DMS 273 treated with DMSO at 0.1 percent for 48 hours (cell line): Measurements from ENCODE around the gene EID2.

ENCODE experiments used
- DNase-seq: peaks from one replicate; lab custom pipeline; 2025; lab: John Stamatoyannopoulos, UW

Gene EID2

DNA sequence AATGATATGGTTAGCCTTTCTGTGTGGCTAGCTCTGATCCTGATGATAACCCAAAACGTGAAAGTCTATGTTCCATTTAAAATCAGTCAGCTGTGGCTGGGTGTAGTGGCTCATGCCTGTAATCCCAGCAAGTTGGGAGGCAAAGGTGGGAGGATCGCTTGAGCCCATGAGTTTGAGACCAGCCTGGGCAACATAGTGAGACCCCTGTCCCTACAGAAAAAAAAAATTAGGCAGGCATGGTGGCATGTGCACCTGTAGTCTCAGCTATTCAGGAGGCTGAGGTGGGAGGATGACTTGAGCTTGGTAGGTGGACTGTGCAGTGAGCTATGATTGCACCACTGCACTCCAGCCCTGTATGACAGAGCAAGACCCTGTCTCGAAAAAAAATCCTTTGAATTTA, 6.2 kb downstream of the EID2 start:
- DNase-seq, result no peak

DNA sequence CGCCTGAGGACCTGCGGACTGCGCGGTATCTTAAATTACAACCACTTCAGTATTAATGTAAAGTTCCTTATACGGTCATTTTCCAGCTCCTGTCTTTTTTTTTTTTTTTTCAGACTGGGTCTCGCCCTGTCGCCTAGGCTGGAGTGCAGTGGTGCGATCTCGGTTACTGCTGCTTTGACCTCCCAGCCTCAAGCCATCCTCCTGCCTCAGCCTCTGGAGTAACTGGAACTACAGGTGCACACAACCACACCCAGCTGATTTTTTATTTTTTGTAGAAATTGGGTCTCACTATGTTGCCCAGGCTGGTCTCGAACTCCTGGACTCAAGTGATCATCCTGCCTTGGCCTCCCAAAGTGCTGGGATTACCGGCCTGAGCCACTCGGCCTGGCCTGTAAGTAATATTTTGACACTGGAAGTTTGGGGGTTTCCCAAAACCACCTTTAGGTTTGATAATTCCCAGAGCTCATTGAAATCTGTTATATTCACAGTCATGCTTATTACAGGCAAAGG, 6.9 kb downstream of the EID2 start:
- DNase-seq, result no peak

DNA sequence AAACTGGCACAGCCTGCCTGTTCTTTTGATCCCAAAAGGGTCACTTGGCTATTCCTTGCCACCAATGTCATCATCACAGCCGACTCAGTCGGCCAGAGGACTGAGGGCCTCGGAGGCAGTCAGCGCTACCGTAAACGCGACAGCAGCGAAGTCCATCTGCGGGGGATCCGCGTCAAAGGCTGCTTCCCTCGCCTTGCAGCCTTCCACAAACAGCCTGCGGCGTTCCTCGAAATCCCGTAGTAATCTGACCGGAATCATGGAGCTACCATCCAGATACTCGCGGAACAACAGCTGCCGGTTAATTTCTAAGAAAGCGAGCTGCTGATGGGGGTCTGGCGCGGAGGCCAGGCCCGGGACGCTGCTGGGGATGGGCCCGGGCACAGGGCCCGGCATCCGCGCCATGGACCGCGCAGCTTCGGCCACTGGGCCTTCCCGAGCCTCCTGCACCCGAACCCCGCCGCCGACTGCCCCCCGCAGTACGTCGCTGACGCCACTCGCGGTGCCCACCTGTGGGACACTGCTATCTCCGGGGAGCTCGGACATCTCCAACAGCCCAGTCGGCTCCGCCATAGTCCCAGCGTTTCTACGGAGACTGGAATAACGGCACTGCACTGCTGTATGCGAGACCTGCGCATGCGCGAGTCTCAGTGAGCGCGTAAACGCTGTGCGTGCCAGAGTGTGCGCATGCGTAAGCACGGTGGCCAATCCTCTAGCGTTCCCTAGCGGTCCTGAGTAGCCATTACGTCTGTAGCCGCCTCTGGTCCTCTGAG, 7.5 kb downstream of the EID2 start, which contains the start of gene EID2B:
Gene EID2B (minus strand): TSS at position 620 of the 770 bp plus-strand sequence. CDS start 50 bp downstream, at position 570.
- DNase-seq, result peak; percentile 91

DNA sequence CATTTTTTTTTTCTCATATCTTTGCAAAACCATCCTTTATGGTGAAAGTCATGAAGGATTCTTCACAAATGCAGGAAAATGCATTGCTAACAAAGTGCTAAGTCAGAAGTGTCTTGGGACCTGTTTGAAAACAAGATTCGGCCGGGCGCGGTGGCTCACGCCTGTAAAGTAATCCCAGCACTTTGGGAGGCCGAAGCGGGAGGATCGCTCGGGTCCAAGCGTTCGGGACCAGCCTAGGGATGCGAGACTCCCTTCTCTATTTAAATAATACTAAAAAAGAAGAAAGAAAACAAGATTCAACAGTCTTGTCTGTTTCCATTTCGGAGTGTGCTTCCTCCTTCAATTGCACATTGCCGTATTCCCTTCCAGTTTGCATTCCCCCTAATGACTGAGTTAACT, 8.1 kb downstream of the EID2 start:
- no peak for DNase-seq

DNA sequence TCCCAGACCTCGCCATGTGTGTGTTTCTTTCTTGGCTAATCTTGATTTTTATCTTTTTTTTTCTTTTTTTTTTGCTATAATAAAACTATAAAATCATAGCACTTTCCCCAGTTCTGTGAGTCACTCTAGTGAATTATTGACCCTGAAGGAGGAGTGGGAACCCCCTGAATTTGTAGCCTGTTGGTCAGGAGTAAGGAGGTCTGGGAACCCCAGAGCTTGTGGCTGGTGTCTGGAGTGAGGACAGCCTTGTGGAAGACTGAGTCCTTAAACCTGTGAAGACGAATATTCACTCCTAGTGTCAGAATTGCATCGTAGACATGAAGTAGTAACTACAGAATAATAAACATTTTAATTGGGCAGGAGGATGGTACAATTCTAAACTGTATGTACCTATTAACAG, 14.8 kb downstream of the EID2 start:
- DNase-seq, result no peak

DNA sequence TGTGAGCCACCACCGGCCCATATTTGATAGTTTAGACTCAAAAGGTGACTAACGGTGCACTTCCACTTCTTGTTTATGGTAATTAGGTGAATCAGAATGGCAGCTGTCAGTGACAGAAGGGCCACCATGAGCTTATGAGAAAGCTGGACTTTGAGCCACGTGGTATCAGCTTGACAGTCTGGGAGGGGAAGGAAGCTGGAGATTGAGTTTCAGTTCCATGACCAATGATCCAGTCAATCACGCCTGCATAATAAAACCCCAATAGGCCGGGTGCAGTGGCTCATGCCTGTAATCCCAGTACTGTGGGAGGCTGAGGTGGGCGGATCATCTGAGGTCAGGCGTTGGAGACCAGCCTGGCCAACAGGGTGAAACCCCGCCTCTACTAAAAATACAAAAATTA, 15.5 kb downstream of the EID2 start:
- no peak for DNase-seq

DNA sequence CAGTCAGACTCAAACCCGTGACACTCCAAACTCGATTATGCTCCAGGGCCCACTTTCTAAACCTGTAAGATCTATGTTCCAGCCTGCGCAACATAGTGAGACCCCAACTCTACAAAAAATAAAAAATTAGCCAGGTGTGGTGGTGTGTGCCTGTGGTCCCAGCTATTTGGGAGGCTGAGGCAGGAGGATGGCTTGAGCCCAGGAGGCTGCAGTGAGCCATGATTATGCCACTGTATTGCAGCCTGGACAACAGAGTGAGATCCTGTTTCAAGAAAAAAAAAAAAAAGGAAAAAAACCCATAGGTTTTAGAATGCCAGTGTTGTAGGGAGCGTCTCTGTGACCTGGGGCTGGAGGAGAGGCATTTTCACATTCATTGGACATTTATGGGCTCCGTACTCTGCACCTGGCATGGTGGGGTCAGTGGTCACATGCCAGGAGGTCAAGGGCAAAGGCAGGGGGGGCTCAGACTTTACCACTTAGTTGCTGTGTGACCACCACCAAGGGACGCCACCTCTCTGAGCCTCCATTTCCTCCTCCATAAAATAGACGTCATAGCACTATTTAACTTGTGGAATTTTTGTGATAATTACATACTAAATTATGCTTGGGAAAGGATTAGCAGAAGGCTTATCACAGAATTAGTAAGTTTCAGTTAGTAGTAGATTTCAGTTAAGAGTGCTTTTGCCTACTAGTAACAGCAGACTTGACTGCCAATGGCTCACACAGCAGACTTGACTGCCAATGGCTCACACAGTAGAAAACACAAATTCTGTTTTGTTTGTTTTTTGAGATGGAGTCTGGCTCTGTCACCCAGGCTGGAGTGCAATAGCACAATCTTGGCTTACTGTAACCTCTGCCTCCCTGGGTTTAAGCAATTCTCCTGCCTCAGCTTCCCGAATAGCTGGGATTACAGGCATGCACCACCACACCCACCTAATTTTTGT, 19.1 kb downstream of the EID2 start:
- no peak for DNase-seq

DNA sequence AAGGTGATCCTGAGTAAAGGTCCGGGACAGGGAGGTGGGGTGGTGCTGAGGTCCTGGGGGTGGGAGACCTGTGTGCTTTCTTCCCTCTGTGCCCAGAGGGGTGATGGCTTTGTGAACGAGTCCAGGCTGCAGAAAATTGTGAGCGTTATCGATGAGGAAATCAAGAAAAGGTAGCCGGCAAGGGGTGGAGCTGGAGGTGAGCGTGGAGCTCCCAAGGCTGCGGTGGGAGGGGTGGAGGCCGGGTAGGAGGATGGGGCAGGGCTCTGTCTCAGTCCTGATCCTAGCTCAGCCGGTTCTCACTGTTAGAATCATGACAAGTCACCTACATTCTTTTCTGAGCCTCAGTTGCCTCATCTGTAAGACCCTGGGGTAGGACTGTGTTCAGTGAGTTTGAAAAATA, 21.0 kb downstream of the EID2 start:
- no peak for DNase-seq

DNA sequence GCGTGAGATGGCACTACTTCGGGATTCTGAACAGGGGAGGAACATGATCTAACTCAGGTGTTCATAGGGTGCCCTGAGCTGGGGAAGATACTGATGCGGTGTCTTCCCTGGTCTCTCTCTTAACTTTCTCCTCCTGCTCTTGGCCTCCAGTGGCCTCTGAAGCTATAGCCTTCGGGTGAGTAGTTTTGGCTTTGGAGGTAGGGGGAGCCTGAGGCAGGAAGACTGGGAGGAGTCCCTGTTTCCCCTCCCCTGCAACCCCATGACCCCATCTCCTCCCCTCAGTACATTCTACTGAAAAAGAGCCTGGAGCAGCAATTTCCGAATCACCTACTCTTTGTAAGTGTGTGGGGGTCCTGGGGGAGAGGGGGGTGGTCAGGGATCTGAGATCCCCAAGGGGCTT, 21.5 kb downstream of the EID2 start:
- DNase-seq, result no peak

DNA sequence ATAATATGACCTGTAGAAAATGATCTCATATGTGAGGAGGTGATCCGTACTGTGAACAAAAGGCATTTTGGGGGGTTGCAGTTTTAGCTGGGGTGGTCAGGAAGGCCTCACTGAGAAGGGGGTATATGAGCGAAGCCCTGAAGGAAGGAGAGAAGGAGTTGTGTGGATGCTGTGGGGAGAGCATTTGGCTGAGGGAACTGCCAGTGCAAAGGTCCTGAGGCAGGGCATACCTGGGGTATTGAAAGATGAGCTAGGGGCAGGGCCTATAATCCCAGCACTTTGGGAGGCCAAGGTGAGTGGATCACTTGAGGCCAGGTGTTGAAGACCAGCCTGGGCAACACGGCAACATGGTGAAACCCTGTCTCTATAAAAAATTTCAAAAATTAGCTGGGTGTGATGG, 22.5 kb downstream of the EID2 start:
- no peak for DNase-seq

DNA sequence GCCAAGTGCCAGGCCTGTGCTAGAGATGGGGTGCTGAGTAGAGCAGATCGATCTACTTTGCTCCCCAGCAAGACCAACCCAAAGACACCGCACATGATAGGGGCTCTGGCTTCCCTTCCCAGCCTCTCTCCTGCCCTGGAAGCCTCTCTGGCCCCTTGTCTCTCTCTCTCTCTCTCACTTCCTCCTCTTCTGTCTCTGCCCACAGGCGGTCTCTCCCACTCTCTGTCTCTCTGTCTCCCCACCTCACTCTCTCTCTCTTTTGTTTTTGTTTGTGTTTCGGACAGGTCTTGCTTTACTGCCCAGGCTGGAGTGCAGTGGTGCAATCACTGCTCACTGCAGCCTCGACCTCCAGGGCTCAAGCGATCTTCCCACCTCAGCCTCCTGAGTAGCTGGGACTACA, 23.7 kb downstream of the EID2 start:
- DNase-seq, result no peak

DNA sequence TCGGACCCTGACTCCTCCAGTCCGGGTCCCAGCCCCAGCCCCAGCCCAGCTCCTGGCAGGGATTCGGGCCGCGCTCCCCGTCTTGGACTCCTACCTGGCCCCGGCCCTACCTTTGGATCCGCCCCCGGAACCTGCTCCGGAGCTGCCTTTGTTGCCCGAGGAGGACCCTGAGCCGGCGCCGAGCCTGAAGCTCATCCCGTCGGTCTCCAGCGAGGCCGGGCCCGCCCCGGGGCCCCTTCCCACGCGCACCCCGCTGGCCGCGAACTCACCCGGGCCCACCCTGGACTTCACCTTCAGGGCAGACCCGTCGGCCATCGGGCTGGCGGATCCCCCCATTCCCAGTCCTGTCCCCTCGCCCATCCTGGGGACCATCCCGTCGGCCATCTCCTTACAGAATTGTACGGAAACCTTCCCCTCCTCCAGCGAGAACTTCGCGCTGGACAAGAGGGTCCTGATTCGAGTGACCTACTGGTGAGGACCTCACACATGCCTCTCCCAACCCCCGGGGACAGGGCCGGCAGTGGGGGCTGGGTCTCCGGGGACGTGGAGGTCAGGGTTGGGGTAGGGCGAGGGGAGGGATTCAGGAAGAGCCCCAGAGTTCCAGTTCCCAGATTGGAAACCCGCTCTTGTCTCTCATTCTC, 24.3 kb downstream of the EID2 start:
- DNase-seq, result no peak

DNA sequence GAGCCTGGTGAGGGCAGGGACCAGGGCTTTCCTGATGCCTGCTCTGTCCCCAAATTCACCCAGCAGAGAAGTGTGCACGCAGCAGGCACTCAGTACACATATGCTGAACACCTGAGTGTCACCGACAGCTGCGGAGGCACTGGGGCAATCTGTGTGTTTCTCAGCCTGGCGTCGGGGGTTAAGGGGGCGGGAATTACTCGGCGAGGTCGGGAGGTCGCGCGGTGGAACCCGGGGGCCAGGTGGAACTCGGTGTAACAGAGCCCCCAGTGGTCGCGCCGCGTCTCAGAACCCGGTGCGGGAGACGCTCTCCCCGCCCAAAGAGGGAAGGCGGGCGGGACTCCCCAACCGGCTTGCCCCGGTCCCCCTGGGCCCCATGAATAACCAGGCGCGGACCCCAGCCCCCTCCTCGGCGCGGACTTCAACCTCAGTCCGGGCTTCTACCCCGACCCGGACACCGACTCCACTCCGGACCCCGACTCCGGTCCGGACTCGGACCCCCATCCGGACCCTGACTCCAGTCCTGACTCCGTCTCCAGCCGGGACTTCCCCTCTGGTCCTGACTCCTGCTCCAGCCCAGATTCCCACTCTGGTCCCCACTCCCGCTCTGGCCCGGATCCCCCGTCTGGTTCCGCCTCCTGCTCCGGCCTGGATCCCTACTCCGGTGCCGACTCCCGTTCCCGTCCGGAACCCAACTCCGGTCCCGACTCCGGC, 25.0 kb downstream of the EID2 start, which contains the start of gene SELENOV:
Gene SELENOV (plus strand): TSS at position 300 of the 711 bp plus-strand sequence. CDS start 74 bp downstream, at position 374.
- no peak for DNase-seq

DNA sequence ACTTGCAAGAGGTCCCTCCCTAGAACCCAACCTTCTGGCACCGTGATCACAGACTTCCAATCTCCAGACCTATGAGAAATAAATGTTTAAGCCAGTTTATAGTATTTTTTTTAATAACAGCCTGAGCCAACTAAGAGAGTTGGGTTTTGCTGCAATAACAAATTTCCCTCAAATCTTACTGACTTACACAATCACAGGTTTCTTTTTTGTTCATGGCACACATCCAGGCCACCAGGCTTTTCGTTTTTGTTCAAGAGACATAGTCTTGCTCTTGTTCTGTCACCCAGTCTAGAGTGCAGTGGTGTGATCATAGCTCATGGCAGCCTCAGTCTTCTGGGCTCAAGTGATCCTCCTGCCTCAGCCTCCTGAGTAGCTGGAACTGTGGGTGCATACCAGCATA, 27.0 kb downstream of the EID2 start:
- DNase-seq, result no peak

DNA sequence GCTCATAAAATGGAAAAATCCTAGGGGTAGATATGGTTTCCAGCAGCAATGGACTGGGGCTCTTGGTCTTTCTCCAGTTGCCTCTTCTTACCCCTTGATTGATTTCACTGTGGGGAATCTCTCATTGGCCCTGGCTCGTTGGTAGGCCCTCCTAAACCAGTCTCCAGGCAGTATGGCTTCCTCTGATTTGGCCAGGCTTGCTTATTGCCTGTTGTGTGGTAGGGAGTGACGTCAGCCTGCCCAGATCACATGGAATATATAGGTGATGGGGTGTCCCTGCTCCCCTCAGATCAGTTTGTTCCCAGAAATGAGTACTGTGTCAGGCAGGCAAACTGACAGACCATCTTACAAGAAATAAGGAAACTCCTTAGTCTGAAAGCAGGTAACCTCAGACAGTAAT, 30.7 kb downstream of the EID2 start:
- no peak for DNase-seq

DNA sequence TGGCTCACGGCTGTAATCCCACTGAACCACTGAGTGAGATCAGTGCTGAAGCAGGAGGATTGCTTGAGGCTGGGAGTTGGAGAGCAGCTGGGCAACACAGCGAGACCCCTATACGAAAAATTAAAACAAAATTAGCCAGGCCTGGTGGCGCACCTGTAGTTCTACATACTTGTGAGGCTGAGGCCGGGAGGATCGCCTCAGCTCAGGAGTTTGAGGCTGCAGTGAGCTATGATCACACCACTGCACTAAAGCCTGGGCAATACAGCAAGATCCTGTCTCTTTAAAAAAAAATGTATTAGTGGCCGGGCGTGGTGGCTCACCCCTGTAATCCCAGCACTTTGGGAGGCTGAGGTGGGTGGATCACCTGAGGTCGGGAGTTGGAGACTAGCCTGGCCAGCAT, 31.3 kb downstream of the EID2 start:
- DNase-seq, result no peak

DNA sequence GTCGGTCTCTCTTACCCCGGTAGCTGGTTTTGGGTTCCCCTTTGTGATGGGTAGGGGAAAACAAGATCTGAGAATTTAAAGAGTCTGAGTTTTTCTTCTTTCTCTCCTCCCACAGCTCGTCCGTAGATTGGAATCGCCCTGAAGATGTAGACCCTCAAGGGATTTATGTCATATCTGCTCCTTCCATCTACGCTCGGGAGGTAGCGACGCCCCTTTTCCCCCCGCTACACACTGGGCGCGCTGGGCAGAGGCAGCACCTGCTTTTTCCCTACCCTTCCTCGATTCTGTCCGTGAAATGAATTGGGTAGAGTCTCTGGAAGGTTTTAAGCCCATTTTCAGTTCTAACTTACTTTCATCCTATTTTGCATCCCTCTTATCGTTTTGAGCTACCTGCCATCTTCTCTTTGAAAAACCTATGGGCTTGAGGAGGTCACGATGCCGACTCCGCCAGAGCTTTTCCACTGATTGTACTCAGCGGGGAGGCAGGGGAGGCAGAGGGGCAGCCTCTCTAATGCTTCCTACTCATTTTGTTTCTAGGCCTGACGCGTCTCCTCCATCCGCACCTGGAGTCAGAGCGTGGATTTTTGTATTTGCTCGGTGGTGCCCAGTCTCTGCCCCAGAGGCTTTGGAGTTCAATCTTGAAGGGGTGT, 32.1 kb downstream of the EID2 start:
- no peak for DNase-seq

DNA sequence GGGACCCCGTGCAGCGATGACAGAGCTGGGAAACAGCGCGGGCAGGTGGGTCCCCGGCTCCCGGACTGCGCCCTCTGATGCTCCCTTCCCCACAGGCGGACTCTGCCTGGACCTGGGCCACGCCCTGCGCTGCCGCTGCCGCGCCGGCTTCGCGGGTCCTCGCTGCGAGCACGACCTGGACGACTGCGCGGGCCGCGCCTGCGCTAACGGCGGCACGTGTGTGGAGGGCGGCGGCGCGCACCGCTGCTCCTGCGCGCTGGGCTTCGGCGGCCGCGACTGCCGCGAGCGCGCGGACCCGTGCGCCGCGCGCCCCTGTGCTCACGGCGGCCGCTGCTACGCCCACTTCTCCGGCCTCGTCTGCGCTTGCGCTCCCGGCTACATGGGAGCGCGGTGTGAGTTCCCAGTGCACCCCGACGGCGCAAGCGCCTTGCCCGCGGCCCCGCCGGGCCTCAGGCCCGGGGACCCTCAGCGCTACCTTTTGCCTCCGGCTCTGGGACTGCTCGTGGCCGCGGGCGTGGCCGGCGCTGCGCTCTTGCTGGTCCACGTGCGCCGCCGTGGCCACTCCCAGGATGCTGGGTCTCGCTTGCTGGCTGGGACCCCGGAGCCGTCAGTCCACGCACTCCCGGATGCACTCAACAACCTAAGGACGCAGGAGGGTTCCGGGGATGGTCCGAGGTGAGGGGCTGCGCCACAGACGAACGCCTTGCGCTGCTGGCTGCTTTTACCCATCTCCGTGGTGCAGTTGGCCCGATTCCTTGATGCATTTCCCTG, 32.8 kb downstream of the EID2 start:
- peak; percentile 67 for DNase-seq

DNA sequence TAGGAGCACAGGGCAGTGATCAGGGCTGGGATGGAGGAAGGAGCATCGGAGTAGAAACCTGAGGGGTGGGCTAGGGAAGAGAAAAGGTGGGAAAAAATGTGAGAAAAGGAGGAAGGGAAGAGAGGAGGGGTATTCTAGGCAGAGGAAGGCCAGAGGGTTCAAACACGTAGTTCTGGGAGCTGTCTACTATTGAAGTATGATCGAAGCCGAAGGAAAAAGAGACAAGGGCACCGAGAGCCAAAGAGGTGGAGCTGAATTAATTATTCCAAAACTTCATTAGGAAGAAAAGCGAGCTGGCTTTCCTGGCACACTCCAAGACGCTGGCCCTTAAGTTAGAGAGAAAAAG, 33.4 kb downstream of the EID2 start:
- no peak for DNase-seq

DNA sequence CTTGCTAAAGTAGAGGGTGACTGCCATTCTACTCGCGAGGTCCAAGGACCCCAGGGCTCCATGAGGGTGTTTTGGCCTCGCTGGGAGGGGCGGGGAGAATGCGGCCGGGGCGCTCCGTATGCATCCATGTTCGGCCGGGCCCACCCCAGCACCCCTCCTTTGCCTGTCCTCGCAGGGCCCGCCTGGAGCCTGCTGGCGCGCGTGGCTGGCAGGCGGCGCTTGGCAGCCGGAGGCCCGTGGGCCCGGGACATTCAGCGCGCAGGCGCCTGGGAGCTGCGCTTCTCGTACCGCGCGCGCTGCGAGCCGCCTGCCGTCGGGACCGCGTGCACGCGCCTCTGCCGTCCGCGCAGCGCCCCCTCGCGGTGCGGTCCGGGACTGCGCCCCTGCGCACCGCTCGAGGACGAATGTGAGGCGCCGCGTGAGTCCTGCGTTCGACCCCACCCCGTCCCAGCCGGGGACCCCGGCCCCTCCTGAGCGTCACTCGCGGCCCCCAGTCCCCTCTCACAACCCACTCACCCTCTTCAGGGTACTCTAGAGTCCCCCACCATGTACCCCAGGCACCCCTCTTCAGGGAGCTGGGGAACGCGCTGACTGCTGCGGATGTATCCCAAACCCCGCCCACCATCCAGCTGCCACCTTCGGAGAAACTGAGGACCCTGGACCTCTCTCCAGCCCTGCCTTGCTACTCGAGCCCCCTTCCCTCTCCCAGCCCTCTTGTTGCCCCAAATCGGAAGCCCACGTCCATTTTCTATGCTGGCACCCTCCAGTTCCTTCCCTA, 37.1 kb downstream of the EID2 start:
- no peak for DNase-seq
